Esophagus muscularis mucosa (tissue), 4 donors: ENCODE measurements around the gene PIAS4. TPM values are rescaled to one million over a fixed set of nuclear protein-coding genes. Genes with fewer than 3 reads are reported as not detected.
A peak's percentile ranks its signal among the peaks of the same experiment; 100 is the strongest.

Source experiments
- DNase-seq: peaks from one replicate; pipeline ENCODE4 v3.0.0-alpha.2; 2017; ENCODE audit errors: extremely low spot score
- H3K27ac ChIP-seq, 4 donors: fragments of 200-600 bp; sonication (generic); replicated peaks in 1 of 4; 1 replicate in 3 of 4; 2 replicates in 1 of 4; pipeline ENCODE4 v1.5.1; 2016 to 2019; ENCODE audit warnings: mild to moderate bottlenecking in 1 of 4
- H3K27me3 ChIP-seq, 4 donors: fragments of 200-600 bp; sonication (generic); one replicate each; pipeline versions ENCODE4 v1.5.1 to v1.6.0; 2016 to 2019
- H3K36me3 ChIP-seq, 4 donors: fragments of 200-600 bp; sonication (generic); one replicate each; pipeline ENCODE4 v1.5.1; 2016 to 2019
- H3K4me1 ChIP-seq, 4 donors: fragments of 200-600 bp; sonication (generic); one replicate each; pipeline ENCODE4 v1.5.1; 2016 to 2019
- H3K4me3 ChIP-seq, 4 donors: fragments of 200-600 bp; sonication (generic); 1 replicate in 2 of 4; 2 replicates in 2 of 4; pipeline ENCODE4 v1.5.1; 2016 to 2019; ENCODE audit warnings: mild to moderate bottlenecking in 4 of 4, moderate library complexity in 1 of 4
- H3K9me3 ChIP-seq, 4 donors: fragments of 200-600 bp; sonication (generic); 1 replicate in 3 of 4; 2 replicates in 1 of 4; pipeline ENCODE4 v1.5.1; 2016 to 2019
- CTCF ChIP-seq, 3 experiments: fragments of 200-600 bp in 2 of 3; fragments of 450-650 bp in 1 of 3; sonication (generic) in 2 of 3; IDR thresholded peaks; one replicate each; pipeline ENCODE4 v1.5.1; 2017 to 2019; ENCODE audit warnings: antibody characterized with exemption in 3 of 3, mild to moderate bottlenecking in 2 of 3, moderate library complexity in 1 of 3
- EP300 ChIP-seq: sonication (generic); formaldehyde crosslinking; IDR thresholded peaks from one replicate; pipeline ENCODE4 v1.6.1; 2017; ENCODE audit warnings: antibody characterized with exemption
- POLR2A ChIP-seq: fragments of 450-650 bp; IDR thresholded peaks from one replicate; pipeline ENCODE4 v1.6.1; 2017; ENCODE audit warnings: antibody characterized with exemption, moderate library complexity, mild to moderate bottlenecking, low read depth
- POLR2AphosphoS5 ChIP-seq, 2 donors: sonication (generic); formaldehyde crosslinking; IDR thresholded peaks; one replicate each; pipeline ENCODE4 v1.6.1; 2017; ENCODE audit warnings: antibody characterized with exemption in 2 of 2
- WGBS: methylation state at CpG from one replicate; pipeline ENCODE4 v1.1.5; 2018; 5-methylcytosine and 5-hydroxymethylcytosine counted together
- intact Hi-C: fragments of 100-400 bp; cut with DNase I; formaldehyde crosslinking; loops from one replicate; pipeline ENCODE4 v1.15.1; 2023
- total RNA-seq, 4 donors: library from RNA; depleted of rRNA; stranded (reverse); fragments of >200 nt; gene quantifications; one replicate each; pipeline versions ENCODE4 v1.1.0 to v1.2.1, GENCODE V29; 2016

PIAS4 gene
- total RNA-seq, 4 donors from 2014 or later = 16.6 to 34.1 (median 24.8) TPM

GRCh38 chr19:4059453-4059871 lies 51.9 kb downstream of the PIAS4 start:
- Histone ChIP-seq H3K36me3 (peaks cover 6 to 28% (median 24%) of the 10 kb centered on the region in 4 donors), H3K4me3 (peak overlapping the region; percentile 48 to 100 (median 94)), H3K27ac (peak overlapping the region; percentile 97 to 99 (median 98)), H3K4me1 (peaks cover 69 to 95% (median 86%) of the 10 kb centered on the region in 4 donors), H3K27me3 (no peaks in the 10 kb centered on the region), H3K9me3 (no peaks in the 10 kb centered on the region)
- TF ChIP-seq CTCF (IDR thresholded peaks at IDR 0.05) (no peak), POLR2A (no peak), POLR2AphosphoS5 (IDR thresholded peaks at IDR 0.05) (no peak), EP300 (no peak)
- intact Hi-C loops = loop anchor here (5.0 kb wide), 1 partner anchor 42 kb away; no protein-coding TSS in a partner anchor
- 60% methylated on average over 8 of the region's 19 CpGs for WGBS
- no peak for DNase-seq

- no peaks in the 10 kb centered on the region for H3K27me3 ChIP-seq
- H3K27ac ChIP-seq = peak overlapping the region; percentile 97 to 99 (median 98)
- no peaks in the 10 kb centered on the region for H3K9me3 ChIP-seq
- H3K4me1 ChIP-seq = peaks cover 69 to 91% (median 82%) of the 10 kb centered on the region in 4 donors
- peaks cover under 1 to 22% (median 18%) of the 10 kb centered on the region in 4 donors for H3K36me3 ChIP-seq
- no peak for DNase-seq
- H3K4me3 ChIP-seq = peak overlapping the region; percentile 48 to 100 (median 94)
- TF ChIP-seq POLR2AphosphoS5 (IDR thresholded peaks at IDR 0.05) (no peak), CTCF (IDR thresholded peaks at IDR 0.05) (no peak), EP300 (no peak), POLR2A (no peak)
- WGBS = 60% methylated on average over 21 of the region's 42 CpGs
- intact Hi-C loops = loop anchor here (5.0 kb wide), 1 partner anchor 43 kb away; no protein-coding TSS in a partner anchor
These were observed 52.5 kb downstream of the PIAS4 start for GRCh38 chr19:4059891-4060620.

- H3K27ac ChIP-seq = peak overlapping the region; percentile 97 to 99 (median 98)
- intact Hi-C loops = no loop called here
- no peak for DNase-seq
- peak overlapping the region; percentile 48 to 100 (median 94) for H3K4me3 ChIP-seq
- H3K27me3 ChIP-seq = no peaks in the 10 kb centered on the region
- peaks cover 0 to 16% (median 14%) of the 10 kb centered on the region in 4 donors for H3K36me3 ChIP-seq
- H3K9me3 ChIP-seq = no peaks in the 10 kb centered on the region
- 84% methylated on average over 11 of the region's 16 CpGs for WGBS
- peaks cover 69 to 87% (median 79%) of the 10 kb centered on the region in 4 donors for H3K4me1 ChIP-seq
- no peak for TF ChIP-seq EP300
- TF ChIP-seq POLR2AphosphoS5 (IDR thresholded peaks at IDR 0.05) = no peak
- TF ChIP-seq POLR2A = no peak
- no peak for TF ChIP-seq CTCF (IDR thresholded peaks at IDR 0.05)
These were observed 53.2 kb downstream of the PIAS4 start for GRCh38 chr19:4060621-4061177.

- no peak for TF ChIP-seq EP300
- no peak for TF ChIP-seq POLR2A
- TF ChIP-seq CTCF (IDR thresholded peaks at IDR 0.05) = no peak
- TF ChIP-seq POLR2AphosphoS5 (IDR thresholded peaks at IDR 0.05) = peak; percentile 30 to 62
- H3K4me1 ChIP-seq = peaks cover 64 to 82% (median 77%) of the 10 kb centered on the region in 4 donors
- peak overlapping the region; percentile 97 to 99 (median 98) for H3K27ac ChIP-seq
- intact Hi-C loops = no loop called here
- H3K9me3 ChIP-seq = no peaks in the 10 kb centered on the region
- H3K27me3 ChIP-seq = no peaks in the 10 kb centered on the region
- peak overlapping the region; percentile 48 to 100 (median 94) for H3K4me3 ChIP-seq
- WGBS = 25% methylated on average over 12 of the region's 23 CpGs
- peaks cover 0 to 11% (median 10%) of the 10 kb centered on the region in 4 donors for H3K36me3 ChIP-seq
- no peak for DNase-seq
These were observed 53.7 kb downstream of the PIAS4 start for GRCh38 chr19:4061178-4061682.
